C4-2B (cell line): ENCODE results near the gene SPINK13.

ENCODE experiments used
- ZFX ChIP-seq: fragments of 450-650 bp; IDR thresholded peaks from 2 replicates; pipeline ENCODE4 v1.6.1; 2017
- TF ChIP-seq, protein P1 (sequence below): fragments of 450-650 bp; conservative IDR thresholded peaks from 2 replicates; pipeline ENCODE4 v1.5.1; 2017; ENCODE audit warnings: mild to moderate bottlenecking

DNA sequence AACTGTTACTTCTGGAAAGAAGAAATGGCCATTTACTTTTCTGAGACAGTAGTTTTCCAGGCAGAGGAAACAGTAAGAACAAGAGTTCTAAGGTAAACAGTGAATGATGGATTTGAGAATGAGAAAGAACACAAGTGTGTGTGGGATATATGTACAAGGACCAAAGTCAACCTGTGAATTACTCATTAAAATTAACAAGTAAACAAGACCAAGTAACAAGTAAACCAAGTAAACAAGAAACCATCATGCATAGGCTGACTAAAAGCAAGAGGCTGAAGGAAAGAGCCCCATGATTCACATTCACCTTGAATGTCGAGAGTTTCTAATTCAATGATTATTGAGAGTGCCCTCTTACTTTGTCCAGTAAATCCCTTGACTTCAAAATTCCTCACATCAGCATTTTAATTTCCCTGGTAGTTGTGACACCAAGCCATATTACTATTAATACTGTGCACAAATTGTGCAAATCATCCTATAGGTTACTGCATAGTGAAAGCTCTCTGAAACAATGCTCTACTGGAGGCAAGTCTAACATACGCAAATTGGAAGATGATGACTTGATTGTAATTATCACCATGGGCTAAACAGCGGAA, 40.1 kb upstream of the SPINK13 start:
- TF ChIP-seq, protein P1, sequence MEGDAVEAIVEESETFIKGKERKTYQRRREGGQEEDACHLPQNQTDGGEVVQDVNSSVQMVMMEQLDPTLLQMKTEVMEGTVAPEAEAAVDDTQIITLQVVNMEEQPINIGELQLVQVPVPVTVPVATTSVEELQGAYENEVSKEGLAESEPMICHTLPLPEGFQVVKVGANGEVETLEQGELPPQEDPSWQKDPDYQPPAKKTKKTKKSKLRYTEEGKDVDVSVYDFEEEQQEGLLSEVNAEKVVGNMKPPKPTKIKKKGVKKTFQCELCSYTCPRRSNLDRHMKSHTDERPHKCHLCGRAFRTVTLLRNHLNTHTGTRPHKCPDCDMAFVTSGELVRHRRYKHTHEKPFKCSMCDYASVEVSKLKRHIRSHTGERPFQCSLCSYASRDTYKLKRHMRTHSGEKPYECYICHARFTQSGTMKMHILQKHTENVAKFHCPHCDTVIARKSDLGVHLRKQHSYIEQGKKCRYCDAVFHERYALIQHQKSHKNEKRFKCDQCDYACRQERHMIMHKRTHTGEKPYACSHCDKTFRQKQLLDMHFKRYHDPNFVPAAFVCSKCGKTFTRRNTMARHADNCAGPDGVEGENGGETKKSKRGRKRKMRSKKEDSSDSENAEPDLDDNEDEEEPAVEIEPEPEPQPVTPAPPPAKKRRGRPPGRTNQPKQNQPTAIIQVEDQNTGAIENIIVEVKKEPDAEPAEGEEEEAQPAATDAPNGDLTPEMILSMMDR: no peak
- no peak for TF ChIP-seq ZFX
